GM12875 (cell line): ENCODE results near the gene TSHZ3.

Source experiments
- H3K4me3 ChIP-seq: one replicate; pipeline ENCODE4 v1.5.1; 2011; ENCODE audit warnings: low read depth, low read length, control low read depth
- TF ChIP-seq, protein P1 (sequence below): IDR thresholded peaks from 2 replicates; pipeline ENCODE4 v1.5.1; 2011; ENCODE audit warnings: low read depth, mild to moderate bottlenecking, control low read depth, inconsistent platforms, low read length, moderate library complexity, borderline replicate concordance; ENCODE audit not compliant: insufficient read depth

TSHZ3 gene

DNA sequence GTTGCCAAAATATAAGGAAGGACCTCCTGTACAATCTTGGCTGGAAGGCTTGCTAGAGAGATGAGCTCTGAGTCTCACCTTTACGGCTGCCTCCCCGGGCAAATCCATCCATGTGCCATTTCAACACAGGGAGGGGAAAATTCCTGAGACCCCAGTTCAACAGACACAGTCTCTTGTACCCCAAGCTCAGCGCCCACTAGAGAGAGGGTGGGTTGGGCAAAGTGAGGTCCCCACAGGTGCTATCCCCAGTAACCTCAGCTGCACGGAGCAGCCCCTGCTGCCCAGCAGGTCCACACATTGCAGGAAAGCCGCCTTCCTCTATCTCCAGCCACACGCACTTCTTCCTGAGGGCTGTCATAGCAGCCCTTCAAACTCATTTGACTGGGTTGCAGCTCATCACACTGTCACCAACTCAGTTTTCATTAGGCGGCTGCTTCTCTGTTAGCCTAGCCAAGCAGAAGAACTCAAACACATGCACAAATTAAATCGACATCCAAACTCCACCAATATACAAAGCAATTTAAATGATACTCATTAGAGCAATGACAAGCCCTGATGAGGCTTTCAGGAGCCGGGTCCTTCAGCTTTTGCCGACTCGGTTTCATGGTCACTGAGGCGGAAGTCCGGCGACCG, 80.4 kb downstream of the TSHZ3 start:
- no peak overlapping the region for H3K4me3 ChIP-seq
- TF ChIP-seq, protein P1, sequence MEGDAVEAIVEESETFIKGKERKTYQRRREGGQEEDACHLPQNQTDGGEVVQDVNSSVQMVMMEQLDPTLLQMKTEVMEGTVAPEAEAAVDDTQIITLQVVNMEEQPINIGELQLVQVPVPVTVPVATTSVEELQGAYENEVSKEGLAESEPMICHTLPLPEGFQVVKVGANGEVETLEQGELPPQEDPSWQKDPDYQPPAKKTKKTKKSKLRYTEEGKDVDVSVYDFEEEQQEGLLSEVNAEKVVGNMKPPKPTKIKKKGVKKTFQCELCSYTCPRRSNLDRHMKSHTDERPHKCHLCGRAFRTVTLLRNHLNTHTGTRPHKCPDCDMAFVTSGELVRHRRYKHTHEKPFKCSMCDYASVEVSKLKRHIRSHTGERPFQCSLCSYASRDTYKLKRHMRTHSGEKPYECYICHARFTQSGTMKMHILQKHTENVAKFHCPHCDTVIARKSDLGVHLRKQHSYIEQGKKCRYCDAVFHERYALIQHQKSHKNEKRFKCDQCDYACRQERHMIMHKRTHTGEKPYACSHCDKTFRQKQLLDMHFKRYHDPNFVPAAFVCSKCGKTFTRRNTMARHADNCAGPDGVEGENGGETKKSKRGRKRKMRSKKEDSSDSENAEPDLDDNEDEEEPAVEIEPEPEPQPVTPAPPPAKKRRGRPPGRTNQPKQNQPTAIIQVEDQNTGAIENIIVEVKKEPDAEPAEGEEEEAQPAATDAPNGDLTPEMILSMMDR, result no peak

DNA sequence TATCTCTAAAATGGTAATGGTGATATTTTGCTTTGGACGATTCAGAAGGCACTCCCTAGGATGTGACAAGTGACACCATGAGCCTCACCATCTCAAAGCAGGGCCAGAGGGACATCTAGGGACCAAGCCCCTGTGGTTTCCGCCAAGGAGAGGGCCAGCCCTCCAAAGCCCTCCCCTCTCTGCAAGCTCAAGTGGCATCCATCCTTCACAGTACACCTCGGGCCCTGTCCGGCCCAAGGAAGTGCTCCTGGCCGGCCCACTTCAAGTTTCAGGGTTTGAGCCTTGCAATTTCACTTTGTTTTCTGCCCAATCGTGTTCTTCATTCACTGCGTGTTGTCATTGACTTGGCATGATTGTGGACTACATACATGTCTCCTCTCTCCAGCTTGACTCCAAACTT, 82.5 kb downstream of the TSHZ3 start:
- no peak overlapping the region for H3K4me3 ChIP-seq
- TF ChIP-seq, protein P1, result no peak

DNA sequence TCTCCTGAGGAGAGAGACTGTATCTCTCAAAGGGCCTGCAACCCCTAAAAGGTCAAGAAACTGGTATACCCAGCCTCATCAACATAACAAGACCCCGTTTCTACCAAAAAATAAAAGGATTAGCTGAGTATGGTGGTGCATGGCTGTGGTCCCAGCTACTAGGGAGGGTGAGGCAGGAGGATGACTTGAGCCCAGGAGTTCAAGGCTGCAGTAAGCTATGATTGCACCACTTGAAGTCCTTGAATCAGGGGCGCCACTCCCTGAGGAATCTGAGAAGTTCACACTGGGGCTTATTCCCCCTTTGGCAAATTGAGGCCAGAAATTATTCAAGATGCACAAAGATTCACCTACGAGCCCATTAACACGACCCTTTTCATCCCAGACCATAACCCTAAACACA, 83.0 kb downstream of the TSHZ3 start:
- TF ChIP-seq, protein P1, result no peak
- no peak overlapping the region for H3K4me3 ChIP-seq

DNA sequence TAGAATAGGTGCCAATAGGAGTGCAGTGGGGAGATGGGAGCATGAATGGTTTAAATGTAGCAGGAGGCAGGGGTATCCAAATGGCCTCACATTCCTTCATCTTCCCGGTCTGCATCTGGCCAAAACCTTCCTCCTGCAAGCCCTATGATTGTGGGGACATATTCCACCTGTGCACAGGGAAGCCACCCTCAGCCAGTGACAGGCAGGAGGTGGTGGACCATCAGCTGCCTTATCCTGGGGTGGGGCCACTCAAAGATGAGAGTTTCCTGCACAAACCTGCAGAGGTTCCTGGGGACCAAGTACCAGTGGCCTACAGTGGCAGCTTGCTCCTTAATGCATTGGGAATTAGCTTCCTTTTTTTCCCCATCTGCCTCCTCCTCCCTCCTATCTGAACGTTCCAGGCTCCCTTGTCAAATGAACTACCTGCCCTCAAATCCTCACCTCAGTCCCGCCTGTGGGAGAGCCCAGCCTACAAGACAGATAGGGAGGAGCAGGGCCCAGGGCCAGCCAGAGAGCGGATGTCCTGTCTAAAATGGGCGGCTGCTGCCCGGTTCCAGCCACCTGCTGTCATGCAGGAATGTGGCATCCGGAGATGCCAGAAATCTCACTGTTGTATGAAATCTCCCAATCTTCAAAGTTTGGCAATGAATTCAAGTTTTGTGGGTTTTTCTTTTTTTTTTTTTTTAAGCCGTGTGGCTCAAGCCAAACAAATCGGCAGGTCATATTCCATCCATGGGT, 85.0 kb downstream of the TSHZ3 start:
- TF ChIP-seq, protein P1, result no peak
- H3K4me3 ChIP-seq, result no peak overlapping the region

DNA sequence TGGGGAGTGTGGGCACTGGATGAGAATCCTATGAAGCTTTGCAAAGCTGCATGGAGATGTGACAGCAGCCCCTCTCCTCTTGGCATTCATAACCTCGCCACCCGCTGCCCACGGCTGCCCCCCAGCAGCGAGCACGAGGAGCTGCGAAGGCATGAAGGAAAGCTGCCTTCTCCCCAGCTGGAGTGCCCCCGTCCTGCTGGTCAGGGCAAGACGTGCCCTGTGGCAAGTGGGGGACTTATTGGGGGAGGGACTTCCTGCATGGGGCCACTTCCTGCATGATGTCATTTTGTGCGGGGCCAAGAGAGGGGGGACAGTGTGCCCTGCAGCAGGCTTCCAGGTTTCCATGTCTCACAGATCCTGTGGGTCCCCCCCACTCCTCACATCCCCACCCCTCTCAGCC, 85.9 kb downstream of the TSHZ3 start:
- no peak overlapping the region for H3K4me3 ChIP-seq
- TF ChIP-seq, protein P1, result no peak

DNA sequence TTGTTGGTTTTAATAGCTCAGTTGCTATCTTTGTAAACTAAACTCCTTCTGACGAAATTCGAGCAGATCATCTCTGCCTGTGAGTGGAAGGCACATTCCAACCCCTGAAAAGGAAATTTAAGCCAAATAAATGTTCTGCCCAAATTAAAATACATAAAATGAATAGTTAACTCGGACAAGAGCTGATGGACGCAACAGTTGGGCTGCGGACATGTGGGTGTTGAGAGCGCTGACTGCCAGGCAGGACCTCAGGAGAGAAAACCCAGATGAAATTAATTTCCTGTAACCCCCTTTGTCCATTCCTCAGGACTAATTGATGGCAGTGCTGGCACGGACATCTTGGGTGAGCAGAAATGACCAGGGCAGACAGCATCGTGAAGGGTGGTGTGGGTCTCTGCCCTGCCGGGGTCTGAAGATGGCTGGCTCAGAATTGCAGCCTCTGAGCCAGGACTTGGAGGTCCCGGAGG, 86.5 kb downstream of the TSHZ3 start:
- TF ChIP-seq, protein P1, result no peak
- no peak overlapping the region for H3K4me3 ChIP-seq
